NCI-H446 treated with DMSO at 0.1 percent for 48 hours (cell line): ENCODE data around the gene TAS1R2.

ENCODE experiments used
- DNase-seq: peaks from one replicate; lab custom pipeline; 2025; lab: John Stamatoyannopoulos, UW

TAS1R2 gene

GRCh38 chr1:18819986-18820790 is 39.3 kb downstream of the TAS1R2 start:
- no peak for DNase-seq

GRCh38 chr1:18819203-18819602 is 40.3 kb downstream of the TAS1R2 start:
- DNase-seq: no peak

DNA sequence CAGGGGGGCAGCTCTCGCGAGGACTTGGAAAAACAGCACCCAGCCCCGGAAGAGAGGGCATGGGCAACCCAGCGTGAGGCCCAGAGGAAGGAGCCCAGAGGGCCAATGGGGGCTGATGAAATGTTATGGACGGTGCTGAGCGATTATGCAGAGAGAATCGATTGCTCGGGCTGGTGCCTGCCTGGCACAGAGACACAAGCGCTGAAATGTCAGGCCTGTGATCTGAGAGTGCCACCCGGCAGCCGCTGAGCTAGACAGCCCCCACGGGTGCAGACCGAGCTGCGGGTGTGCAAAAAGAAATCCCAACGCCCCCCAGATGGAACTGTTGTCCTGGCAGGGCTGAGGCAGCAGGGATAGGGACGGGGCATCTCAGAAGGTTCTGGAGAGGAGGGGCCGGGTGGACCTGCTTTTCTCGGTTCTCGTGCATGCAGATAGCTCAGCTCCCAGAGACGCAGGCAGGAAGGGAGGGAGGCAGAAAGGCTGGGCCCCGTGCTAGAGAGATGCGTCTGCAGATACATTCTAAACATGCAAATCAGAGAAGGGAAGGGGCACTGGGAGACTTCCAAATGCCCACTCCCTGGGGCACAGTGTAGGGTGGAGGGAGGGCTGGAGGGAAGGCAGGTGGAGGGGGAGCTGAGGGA is 41.5 kb downstream of the TAS1R2 start:
- no peak for DNase-seq

DNA sequence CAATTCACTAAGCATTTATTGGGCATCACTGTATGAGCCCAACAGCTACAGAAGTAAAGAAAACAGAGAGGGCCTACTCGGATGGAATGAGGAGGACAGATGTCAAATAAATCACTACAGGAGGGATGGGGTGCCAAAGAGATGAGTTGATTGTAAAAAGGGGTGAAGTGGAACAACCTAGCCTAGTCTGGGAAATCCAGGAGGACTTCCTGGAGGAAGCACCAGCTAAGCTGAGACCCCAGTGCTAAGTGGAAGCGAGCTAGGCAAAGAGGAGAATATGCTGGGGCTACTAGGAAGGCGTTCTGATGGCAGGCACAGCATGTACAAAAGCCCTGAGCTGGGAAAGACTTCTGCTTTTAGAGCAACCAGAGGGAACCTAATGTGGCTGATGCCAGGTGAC is 42.1 kb downstream of the TAS1R2 start:
- no peak for DNase-seq

DNA sequence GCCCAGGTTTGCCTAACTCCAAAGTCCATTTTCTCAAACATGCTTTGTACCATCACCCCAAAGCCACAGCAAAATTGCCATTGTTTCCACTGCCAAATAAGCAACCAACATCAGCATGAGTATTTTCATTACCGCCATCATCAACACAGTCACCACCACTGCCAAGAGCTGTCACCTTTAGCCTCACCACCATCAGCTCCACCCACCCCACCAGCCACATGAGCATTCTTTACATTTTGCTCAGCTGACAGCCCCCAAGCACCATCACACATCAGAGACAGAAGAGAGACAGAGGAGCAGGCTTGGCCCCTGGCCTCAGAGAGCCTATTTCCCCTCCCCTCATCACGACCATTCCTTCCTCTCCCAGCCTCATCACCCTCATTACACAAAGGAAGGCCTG is 42.7 kb downstream of the TAS1R2 start:
- no peak for DNase-seq

- no peak for DNase-seq
Measured at GRCh38 chr1:18814874-18815531, 44.5 kb downstream of the TAS1R2 start.

GRCh38 chr1:18814425-18814824 is 45.0 kb downstream of the TAS1R2 start:
- no peak for DNase-seq

DNA sequence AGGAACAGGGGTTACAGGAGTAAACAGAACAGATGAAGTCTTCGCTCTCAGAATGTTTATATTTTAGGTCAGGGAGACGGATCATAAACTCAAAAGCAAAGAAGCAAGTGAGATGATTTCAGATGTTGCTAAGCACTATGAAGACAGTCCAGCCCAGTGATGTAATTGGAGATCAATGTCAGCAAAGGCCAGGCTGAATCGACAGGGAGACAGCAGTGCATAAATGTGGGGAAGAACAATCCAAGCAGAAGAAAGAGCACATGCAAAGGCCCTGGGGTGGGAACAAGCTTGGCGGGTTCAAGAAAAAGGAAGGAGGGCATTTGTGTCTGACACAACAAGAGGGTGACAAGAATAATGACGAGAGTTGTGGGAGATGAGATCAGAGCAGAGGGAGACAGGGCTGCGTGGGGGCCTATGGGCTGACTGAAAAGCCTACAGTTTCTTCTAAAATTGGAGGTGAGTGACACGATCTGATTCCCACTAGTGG is 47.0 kb downstream of the TAS1R2 start:
- no peak for DNase-seq

- DNase-seq: no peak
Measured at GRCh38 chr1:18811733-18812452, 47.6 kb downstream of the TAS1R2 start.

DNA sequence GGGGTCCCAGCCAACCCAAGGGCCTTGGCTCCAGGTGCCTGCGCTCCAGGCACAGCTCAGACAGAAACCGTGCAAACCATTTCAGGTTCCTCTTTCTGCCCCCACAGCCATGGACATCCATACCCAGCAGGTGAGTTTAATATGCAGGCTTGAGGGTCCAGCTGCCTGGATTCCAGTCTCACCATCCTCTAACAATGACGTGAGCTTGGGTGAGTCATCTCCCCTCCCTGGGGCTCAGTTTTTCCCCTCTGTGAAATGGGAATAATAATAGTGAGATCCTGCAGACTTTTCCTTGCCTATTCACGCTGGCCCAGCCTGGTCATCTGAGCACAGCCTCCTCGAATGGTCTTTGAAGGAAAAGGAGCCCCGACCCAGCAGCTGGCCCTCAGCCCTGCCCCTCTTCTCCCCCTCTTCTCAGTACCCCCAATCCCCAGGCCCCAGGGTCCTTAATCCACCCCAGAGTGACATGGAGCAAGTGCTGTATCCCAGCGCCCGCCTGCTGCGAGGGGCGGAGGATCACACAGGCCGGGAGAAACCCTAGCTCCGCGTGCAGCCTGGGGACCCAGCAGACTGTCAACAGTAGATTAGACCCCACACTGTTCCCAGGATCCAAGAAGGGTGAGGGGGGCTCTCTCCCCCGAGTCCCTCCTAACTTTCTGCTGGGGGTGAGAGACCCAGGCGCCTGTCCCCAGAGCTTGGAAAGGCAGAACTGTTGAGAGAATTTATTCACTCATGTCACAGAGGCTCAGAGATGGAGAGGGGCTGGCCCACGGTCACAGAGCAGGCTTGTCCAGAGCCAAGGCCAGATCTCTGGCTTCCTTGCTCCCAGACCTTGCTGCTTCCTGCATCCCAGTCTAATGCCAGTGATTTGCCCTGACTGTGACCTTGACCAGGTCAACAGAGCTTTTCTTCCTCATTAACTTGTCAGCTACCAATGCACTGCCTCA is 49.2 kb downstream of the TAS1R2 start:
- no peak for DNase-seq

DNA sequence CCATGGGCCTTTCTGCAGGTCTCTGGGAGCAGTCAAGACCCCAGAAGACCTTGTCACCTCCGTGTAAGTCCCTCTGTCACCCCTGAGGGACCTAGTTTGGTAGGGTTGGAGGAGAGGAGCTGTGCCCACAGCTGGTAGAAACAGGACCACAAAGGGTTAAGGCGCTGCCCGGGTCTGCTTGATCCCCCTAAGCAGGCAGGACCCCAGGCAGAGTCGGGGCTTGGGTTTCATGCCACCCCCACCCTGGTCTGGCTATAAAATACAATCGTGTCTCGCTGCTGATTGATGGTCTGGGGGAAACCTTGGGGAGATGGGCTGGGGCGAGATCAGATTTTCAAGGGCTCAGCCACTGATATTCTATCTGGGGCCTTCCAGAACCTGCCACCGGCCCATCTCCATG is 50.9 kb downstream of the TAS1R2 start:
- no peak for DNase-seq

- no peak for DNase-seq
Measured at GRCh38 chr1:18807334-18808063, 52.0 kb downstream of the TAS1R2 start.

- no peak for DNase-seq
Measured at GRCh38 chr1:18805925-18806849, 53.3 kb downstream of the TAS1R2 start.

DNA sequence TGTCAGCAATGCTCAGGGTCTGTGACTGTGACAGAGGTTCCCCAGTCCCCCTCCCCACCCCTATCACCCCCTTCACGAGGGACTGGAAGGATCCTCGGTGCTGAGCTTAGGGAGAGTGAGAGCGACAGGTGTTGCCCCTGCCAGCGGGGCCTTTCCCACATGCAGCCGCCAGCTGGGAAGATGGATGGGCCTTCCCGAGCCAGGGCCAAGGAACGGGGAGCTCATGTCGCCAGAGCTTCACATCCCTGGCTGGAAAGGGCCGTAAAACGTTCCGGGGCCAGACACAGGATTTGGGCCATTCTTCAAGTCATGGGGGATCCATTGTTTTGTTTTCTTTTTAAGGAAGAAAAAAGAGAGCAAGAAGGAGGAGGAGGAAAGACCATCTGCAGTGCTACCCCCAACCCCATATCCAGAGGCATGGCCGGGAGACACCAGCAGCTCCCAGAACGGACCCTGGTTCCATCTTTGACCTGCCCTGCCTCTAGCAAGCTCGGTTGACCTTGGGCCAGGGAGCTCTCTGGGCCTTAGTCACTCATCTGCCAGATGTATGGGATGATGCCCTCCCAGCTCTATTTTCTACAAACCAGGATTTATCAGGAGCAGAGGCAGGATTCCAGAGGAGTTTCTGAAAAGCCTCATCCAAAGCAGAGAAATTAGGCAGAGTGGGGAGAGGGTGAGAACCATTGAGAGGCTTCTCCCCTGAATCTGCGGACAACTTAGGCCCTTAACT is 54.1 kb downstream of the TAS1R2 start:
- DNase-seq: no peak

GRCh38 chr1:18803851-18804250 is 55.6 kb downstream of the TAS1R2 start:
- no peak for DNase-seq

DNA sequence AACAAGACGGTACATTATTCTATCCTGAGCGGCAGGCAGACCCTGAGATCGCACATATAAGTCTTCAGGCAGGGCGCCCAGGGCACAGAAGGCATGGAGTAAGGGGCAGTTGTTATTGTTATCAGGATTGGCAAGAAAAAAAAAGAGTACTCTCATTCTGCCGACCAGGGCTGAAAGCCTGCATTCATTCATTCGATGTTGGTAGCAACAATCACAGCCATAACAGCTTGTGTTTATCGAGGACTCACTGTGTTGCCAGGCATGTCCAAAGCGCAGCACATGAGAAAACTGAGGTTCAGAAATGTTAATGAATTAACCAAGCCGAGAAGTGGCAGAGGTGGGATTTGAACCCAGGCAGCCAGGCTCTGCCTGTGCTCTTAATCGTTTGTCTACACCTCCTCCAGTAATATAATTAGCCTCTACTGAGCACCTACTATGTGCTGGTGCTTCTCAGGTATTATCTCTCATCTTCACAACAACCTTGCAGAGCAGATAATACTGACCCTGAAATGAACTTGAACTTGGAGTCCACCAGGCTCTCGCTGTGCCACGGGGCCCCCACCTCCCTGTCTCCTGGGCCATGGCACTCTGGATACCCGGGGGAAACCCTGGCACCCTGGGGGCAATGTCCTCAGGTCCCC is 56.2 kb downstream of the TAS1R2 start:
- no peak for DNase-seq

DNA sequence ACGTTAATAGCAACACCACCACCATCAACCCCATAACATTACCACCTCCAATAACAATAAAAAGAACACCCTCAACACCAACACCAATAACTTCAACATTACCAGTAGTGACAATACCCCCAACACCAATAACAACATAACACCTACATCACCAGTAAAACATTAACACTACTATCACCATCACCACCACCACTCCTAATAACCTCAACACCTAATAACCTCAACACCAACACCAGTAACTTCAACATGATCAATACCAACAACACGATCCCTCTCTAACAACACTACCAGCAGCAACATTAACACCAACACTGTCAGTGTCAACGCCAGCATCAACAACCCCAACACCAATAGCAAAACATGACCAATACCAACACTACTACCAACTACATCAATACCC is 57.2 kb downstream of the TAS1R2 start:
- DNase-seq: no peak

- DNase-seq: no peak
Measured at GRCh38 chr1:18800258-18800657, 59.2 kb downstream of the TAS1R2 start.
